Measurements from ENCODE around the gene TAF6.

The TAF6 gene

GRCh38 chr7:100091411-100092181, 27.6 kb downstream of the TAF6 start:
- DNase-seq = no peak

- no peak for DNase-seq
These were observed 28.4 kb downstream of the TAF6 start for GRCh38 chr7:100090527-100091410.

- DNase-seq = no peak
These were observed 29.5 kb downstream of the TAF6 start for GRCh38 chr7:100089458-100090196.

GRCh38 chr7:100088621-100089457, 30.3 kb downstream of the TAF6 start, which contains the start of gene COPS6:
TSS of gene COPS6 (plus strand) at chr7:100088969. CDS start at chr7:100088991, 22 bp downstream.
- DNase-seq = peak; percentile 42

- no peak for DNase-seq
These were observed 31.0 kb downstream of the TAF6 start for GRCh38 chr7:100088095-100088620.

GRCh38 chr7:100087055-100087750, 32.0 kb downstream of the TAF6 start:
- DNase-seq = peak; percentile 8

- DNase-seq = no peak
These were observed 33.6 kb downstream of the TAF6 start for GRCh38 chr7:100085515-100085914.

- no peak for DNase-seq
These were observed 36.2 kb downstream of the TAF6 start for GRCh38 chr7:100082978-100083377.

GRCh38 chr7:100081535-100082102, 37.5 kb downstream of the TAF6 start, which contains the start of gene ZNF3:
TSS of gene ZNF3 (minus strand) at chr7:100081723. CDS start at chr7:100077357, 4,366 bp downstream.
- DNase-seq = peak; percentile 91

GRCh38 chr7:100080907-100081534, 38.1 kb downstream of the TAF6 start:
- no peak for DNase-seq

GRCh38 chr7:100079024-100079560, 40.1 kb downstream of the TAF6 start:
- no peak for DNase-seq

- no peak for DNase-seq
These were observed 42.0 kb downstream of the TAF6 start for GRCh38 chr7:100077205-100077604.

- no peak for DNase-seq
These were observed 43.7 kb downstream of the TAF6 start for GRCh38 chr7:100075418-100075817.

- no peak for DNase-seq
These were observed 44.3 kb downstream of the TAF6 start for GRCh38 chr7:100074841-100075240.

- no peak for DNase-seq
These were observed 46.7 kb downstream of the TAF6 start for GRCh38 chr7:100072462-100072861.

GRCh38 chr7:100071018-100071723, 48.0 kb downstream of the TAF6 start:
- DNase-seq = no peak

GRCh38 chr7:100069991-100070390, 49.2 kb downstream of the TAF6 start:
- no peak for DNase-seq

- no peak for DNase-seq
These were observed 52.2 kb downstream of the TAF6 start for GRCh38 chr7:100066953-100067352.

Measured in T1000 (cell line).